GM23338 (cell line): ENCODE results near the gene CRYBG1. TPM values are rescaled to one million over a fixed set of nuclear protein-coding genes. Genes with fewer than 3 reads are reported as not detected.

Experiments
- ATAC-seq: fragments of 200-7000 bp; cut with Tn5 transposase; 3 replicates; pipeline ENCODE4 v1.9.1; 2020
- DNase-seq: peaks from one replicate; pipeline ENCODE4 v3.0.0-alpha.2; 2015; ENCODE audit warnings: low spot score
- H2AFZ ChIP-seq: fragments of 200-600 bp; sonication (generic); 2 replicates; pipeline ENCODE4 v1.8.0; 2016; ENCODE audit warnings: antibody characterized with exemption, mild to moderate bottlenecking, moderate library complexity
- H3F3A ChIP-seq: fragments of 200-600 bp; sonication (generic); replicated peaks from 2 replicates; pipeline ENCODE4 v1.8.0; 2017; ENCODE audit warnings: antibody characterized with exemption, mixed run types, low read depth
- H3K27ac ChIP-seq: fragments of 200-600 bp; sonication (generic); 2 replicates; pipeline ENCODE4 v1.6.1; 2016; ENCODE audit warnings: low read depth
- H3K27me3 ChIP-seq: fragments of 200-600 bp; sonication (generic); 2 replicates; pipeline ENCODE4 v1.8.0; 2016; ENCODE audit warnings: mild to moderate bottlenecking, mixed run types, moderate library complexity; ENCODE audit not compliant: insufficient read depth
- H3K36me3 ChIP-seq: fragments of 200-600 bp; sonication (generic); 2 replicates; pipeline ENCODE4 v1.8.0; 2016; ENCODE audit warnings: mild to moderate bottlenecking; ENCODE audit not compliant: insufficient read depth
- H3K4me1 ChIP-seq: fragments of 200-600 bp; sonication (generic); 2 replicates; pipeline ENCODE4 v1.8.0; 2016; ENCODE audit warnings: mild to moderate bottlenecking, moderate library complexity; ENCODE audit not compliant: insufficient read depth
- H3K4me2 ChIP-seq: fragments of 200-600 bp; sonication (generic); 2 replicates; pipeline ENCODE4 v1.7.1; 2017; ENCODE audit warnings: mixed run types
- H3K4me3 ChIP-seq: fragments of 200-600 bp; sonication (generic); 2 replicates; pipeline ENCODE4 v1.6.1; 2016; ENCODE audit warnings: mixed run types
- H3K79me2 ChIP-seq: fragments of 200-600 bp; sonication (generic); replicated peaks from 2 replicates; pipeline ENCODE4 v1.8.0; 2017; ENCODE audit warnings: mild to moderate bottlenecking; ENCODE audit not compliant: insufficient read depth
- H3K9me2 ChIP-seq: fragments of 200-600 bp; sonication (generic); 2 replicates; pipeline ENCODE4 v1.8.0; 2017; ENCODE audit not compliant: insufficient read depth
- H4K20me1 ChIP-seq: fragments of 200-600 bp; sonication (generic); replicated peaks from 2 replicates; pipeline ENCODE4 v1.8.0; 2017; ENCODE audit warnings: mild to moderate bottlenecking; ENCODE audit not compliant: insufficient read depth
- H3K27ac Mint-ChIP-seq: 2 replicates; pipeline ENCODE4 v1.8.0; 2020; ENCODE audit warnings: inconsistent platforms, mild to moderate bottlenecking, moderate library complexity, mixed read lengths
- H3K27me3 Mint-ChIP-seq: 3 replicates; pipeline ENCODE4 v1.8.0; 2022; ENCODE audit warnings: low read depth, mild to moderate bottlenecking, moderate library complexity, mixed read lengths, inconsistent platforms; ENCODE audit not compliant: insufficient read depth, poor library complexity
- H3K36me3 Mint-ChIP-seq: 3 replicates; pipeline ENCODE4 v1.8.0; 2021; ENCODE audit warnings: low read depth, mild to moderate bottlenecking, inconsistent platforms, moderate library complexity, mixed read lengths
- H3K4me1 Mint-ChIP-seq: 3 replicates; pipeline ENCODE4 v1.8.0; 2020; ENCODE audit warnings: mild to moderate bottlenecking, inconsistent platforms, mixed read lengths
- H3K4me3 Mint-ChIP-seq: 3 replicates; pipeline ENCODE4 v1.8.0; 2021; ENCODE audit warnings: moderate library complexity, mild to moderate bottlenecking, inconsistent platforms, mixed read lengths
- H3K9me3 Mint-ChIP-seq: 3 replicates; pipeline ENCODE4 v1.8.0; 2020; ENCODE audit warnings: moderate library complexity, mild to moderate bottlenecking, inconsistent platforms, mixed read lengths
- CREB1 ChIP-seq: fragments of 250-450 bp; sonication (Bioruptor Pico); IDR thresholded peaks from 2 replicates; pipeline ENCODE4 v1.5.0; 2020; ENCODE audit warnings: low read depth, mild to moderate bottlenecking, moderate library complexity
- EZH2 ChIP-seq: fragments of 200-600 bp; sonication (generic); IDR thresholded peaks from one replicate; pipeline ENCODE4 v1.8.0; 2017; ENCODE audit warnings: antibody characterized with exemption, mild to moderate bottlenecking, low read depth; ENCODE audit not compliant: unreplicated experiment
- EZH2phosphoT487 ChIP-seq: fragments of 200-600 bp; sonication (generic); IDR thresholded peaks from one replicate; pipeline ENCODE4 v1.8.1; 2018; ENCODE audit warnings: antibody characterized with exemption; ENCODE audit not compliant: unreplicated experiment
- JUNB ChIP-seq: IDR thresholded peaks from one replicate; pipeline ENCODE4 v1.6.1; 2016; ENCODE audit warnings: antibody characterized with exemption; ENCODE audit not compliant: unreplicated experiment
- POLR2AphosphoS5 ChIP-seq: IDR thresholded peaks from 2 replicates; pipeline ENCODE4 v1.6.1; 2016; ENCODE audit warnings: antibody characterized with exemption, low read depth
- STAT1 ChIP-seq: IDR thresholded peaks from one replicate; pipeline ENCODE4 v1.6.1; 2016; ENCODE audit warnings: antibody characterized with exemption; ENCODE audit not compliant: unreplicated experiment
- ZNF114 ChIP-seq: fragments of 250-450 bp; sonication (Bioruptor Pico); IDR thresholded peaks from 2 replicates; pipeline ENCODE4 v1.5.0; 2020; ENCODE audit warnings: mild to moderate bottlenecking, moderate library complexity
- ZNF331 ChIP-seq: fragments of 250-450 bp; sonication (Bioruptor Pico); IDR thresholded peaks from 2 replicates; pipeline ENCODE4 v1.5.0; 2020; ENCODE audit warnings: low read depth, mild to moderate bottlenecking, moderate library complexity
- polyA plus RNA-seq: library from polyadenylated mRNA; unstranded; fragments of >200 nt; fragmentation: Nextera tagmentation; extraction: Ambion mirVana; gene quantifications from 2 replicates; pipeline ENCODE4 v1.2.1, GENCODE V29; 2016
- total RNA-seq: library from RNA; depleted of rRNA; stranded (reverse); fragments of >200 nt; shearing (Covaris generic); gene quantifications from 2 replicates; pipeline ENCODE4 v1.2.3, GENCODE V29; 2014
- TF ChIP-seq, protein P1 (sequence below): fragments of 250-450 bp; sonication (Bioruptor Pico); IDR thresholded peaks from 2 replicates; pipeline ENCODE4 v1.5.0; 2020; ENCODE audit warnings: mild to moderate bottlenecking, moderate library complexity
- TF ChIP-seq, protein P2 (sequence below): IDR thresholded peaks from 2 replicates; pipeline ENCODE4 v1.6.1; 2016; ENCODE audit warnings: antibody characterized with exemption

CRYBG1 gene
- total and polyA plus RNA-seq, 2 experiments from 2014 or later, result 3.7 to 17.2 TPM

- TF ChIP-seq, protein P1, sequence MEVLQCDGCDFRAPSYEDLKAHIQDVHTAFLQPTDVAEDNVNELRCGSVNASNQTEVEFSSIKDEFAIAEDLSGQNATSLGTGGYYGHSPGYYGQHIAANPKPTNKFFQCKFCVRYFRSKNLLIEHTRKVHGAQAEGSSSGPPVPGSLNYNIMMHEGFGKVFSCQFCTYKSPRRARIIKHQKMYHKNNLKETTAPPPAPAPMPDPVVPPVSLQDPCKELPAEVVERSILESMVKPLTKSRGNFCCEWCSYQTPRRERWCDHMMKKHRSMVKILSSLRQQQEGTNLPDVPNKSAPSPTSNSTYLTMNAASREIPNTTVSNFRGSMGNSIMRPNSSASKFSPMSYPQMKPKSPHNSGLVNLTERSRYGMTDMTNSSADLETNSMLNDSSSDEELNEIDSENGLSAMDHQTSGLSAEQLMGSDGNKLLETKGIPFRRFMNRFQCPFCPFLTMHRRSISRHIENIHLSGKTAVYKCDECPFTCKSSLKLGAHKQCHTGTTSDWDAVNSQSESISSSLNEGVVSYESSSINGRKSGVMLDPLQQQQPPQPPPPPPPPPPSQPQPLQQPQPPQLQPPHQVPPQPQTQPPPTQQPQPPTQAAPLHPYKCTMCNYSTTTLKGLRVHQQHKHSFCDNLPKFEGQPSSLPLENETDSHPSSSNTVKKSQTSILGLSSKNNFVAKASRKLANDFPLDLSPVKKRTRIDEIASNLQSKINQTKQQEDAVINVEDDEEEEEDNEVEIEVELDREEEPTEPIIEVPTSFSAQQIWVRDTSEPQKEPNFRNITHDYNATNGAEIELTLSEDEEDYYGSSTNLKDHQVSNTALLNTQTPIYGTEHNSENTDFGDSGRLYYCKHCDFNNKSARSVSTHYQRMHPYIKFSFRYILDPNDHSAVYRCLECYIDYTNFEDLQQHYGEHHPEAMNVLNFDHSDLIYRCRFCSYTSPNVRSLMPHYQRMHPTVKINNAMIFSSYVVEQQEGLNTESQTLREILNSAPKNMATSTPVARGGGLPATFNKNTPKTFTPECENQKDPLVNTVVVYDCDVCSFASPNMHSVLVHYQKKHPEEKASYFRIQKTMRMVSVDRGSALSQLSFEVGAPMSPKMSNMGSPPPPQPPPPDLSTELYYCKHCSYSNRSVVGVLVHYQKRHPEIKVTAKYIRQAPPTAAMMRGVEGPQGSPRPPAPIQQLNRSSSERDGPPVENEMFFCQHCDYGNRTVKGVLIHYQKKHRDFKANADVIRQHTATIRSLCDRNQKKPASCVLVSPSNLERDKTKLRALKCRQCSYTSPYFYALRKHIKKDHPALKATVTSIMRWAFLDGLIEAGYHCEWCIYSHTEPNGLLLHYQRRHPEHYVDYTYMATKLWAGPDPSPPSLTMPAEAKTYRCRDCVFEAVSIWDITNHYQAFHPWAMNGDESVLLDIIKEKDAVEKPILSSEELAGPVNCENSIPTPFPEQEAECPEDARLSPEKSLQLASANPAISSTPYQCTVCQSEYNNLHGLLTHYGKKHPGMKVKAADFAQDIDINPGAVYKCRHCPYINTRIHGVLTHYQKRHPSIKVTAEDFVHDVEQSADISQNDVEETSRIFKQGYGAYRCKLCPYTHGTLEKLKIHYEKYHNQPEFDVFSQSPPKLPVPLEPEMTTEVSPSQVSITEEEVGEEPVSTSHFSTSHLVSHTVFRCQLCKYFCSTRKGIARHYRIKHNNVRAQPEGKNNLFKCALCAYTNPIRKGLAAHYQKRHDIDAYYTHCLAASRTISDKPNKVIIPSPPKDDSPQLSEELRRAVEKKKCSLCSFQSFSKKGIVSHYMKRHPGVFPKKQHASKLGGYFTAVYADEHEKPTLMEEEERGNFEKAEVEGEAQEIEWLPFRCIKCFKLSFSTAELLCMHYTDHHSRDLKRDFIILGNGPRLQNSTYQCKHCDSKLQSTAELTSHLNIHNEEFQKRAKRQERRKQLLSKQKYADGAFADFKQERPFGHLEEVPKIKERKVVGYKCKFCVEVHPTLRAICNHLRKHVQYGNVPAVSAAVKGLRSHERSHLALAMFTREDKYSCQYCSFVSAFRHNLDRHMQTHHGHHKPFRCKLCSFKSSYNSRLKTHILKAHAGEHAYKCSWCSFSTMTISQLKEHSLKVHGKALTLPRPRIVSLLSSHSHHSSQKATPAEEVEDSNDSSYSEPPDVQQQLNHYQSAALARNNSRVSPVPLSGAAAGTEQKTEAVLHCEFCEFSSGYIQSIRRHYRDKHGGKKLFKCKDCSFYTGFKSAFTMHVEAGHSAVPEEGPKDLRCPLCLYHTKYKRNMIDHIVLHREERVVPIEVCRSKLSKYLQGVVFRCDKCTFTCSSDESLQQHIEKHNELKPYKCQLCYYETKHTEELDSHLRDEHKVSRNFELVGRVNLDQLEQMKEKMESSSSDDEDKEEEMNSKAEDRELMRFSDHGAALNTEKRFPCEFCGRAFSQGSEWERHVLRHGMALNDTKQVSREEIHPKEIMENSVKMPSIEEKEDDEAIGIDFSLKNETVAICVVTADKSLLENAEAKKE, result no peak
- TF ChIP-seq, protein P2, sequence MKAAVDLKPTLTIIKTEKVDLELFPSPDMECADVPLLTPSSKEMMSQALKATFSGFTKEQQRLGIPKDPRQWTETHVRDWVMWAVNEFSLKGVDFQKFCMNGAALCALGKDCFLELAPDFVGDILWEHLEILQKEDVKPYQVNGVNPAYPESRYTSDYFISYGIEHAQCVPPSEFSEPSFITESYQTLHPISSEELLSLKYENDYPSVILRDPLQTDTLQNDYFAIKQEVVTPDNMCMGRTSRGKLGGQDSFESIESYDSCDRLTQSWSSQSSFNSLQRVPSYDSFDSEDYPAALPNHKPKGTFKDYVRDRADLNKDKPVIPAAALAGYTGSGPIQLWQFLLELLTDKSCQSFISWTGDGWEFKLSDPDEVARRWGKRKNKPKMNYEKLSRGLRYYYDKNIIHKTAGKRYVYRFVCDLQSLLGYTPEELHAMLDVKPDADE, result no peak
- TF ChIP-seq ZNF331 (CRISPR knock-in tag), result no peak
- TF ChIP-seq ZNF114, result no peak
- no peak for TF ChIP-seq EZH2phosphoT487
- TF ChIP-seq EZH2, result no peak
Observed at GRCh38 chr6:106529438-106529837, 168.9 kb downstream of the CRYBG1 start (continued).

DNA sequence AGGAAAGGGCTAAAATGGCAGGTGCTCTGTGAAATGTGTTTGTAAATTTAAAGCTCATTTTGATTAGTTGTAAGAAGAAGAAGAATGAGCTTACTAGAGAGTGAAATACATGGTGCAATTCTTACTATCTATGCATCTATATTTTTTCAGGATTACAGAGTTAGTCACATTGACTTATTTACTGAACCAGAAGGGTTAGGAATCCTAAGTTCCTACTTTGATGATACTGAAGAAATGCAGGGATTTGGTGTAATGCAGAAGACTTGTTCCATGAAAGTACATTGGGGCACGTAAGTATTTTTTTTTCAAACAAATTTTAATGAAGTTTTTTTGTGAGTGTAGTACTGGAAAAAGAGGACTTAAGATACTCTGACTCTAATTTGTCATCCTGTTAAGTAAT is 169.5 kb downstream of the CRYBG1 start:
- H3K36me3 Mint-ChIP-seq, result no peaks in the 10 kb centered on the region
- no peaks in the 10 kb centered on the region for H3K79me2 ChIP-seq
- H3K36me3 ChIP-seq, result no peaks in the 10 kb centered on the region
- H4K20me1 ChIP-seq, result no peaks in the 10 kb centered on the region
- TF ChIP-seq STAT1, result no peak
- TF ChIP-seq JUNB, result no peak
- TF ChIP-seq, protein P1, result no peak
- TF ChIP-seq POLR2AphosphoS5, result no peak
- TF ChIP-seq CREB1, result no peak
- H2AFZ ChIP-seq, result no peak overlapping the region
- H3K4me1 ChIP-seq, result 0 out of 2 replicates have a peak, but pooled peaks cover 4% of the 10 kb centered on the region
- no peaks in the 10 kb centered on the region for H3K9me3 Mint-ChIP-seq
- H3K27me3 ChIP-seq, result no peaks in the 10 kb centered on the region
- no peaks in the 10 kb centered on the region for H3F3A ChIP-seq
- no peak overlapping the region for H3K4me3 Mint-ChIP-seq
- no peak overlapping the region for H3K27ac Mint-ChIP-seq
- no peaks in the 10 kb centered on the region for H3K9me2 ChIP-seq
- no peak overlapping the region for H3K4me2 ChIP-seq
- H3K27me3 Mint-ChIP-seq, result no peaks in the 10 kb centered on the region
- H3K4me1 Mint-ChIP-seq, result peaks cover 16% of the 10 kb centered on the region; the same call in 2 of the 3 replicates
- ATAC-seq (no peak), DNase-seq (no peak)
- no peak overlapping the region for H3K4me3 ChIP-seq
- no peak overlapping the region for H3K27ac ChIP-seq
